HEK293T (cell line): Measurements from ENCODE around the gene KCNA2.

Experiments used
- ARNT ChIP-seq: fragments of 450-650 bp; IDR thresholded peaks from 2 replicates; pipeline ENCODE4 v1.6.1; 2017; ENCODE audit warnings: mild to moderate bottlenecking
- BHLHE40 ChIP-seq: fragments of 450-650 bp; IDR thresholded peaks from 2 replicates; pipeline ENCODE4 v1.6.1; 2016; ENCODE audit warnings: mild to moderate bottlenecking, moderate library complexity, borderline replicate concordance
- CTBP1 ChIP-seq: fragments of 450-650 bp; IDR thresholded peaks from 2 replicates; pipeline ENCODE4 v1.6.1; 2016; ENCODE audit warnings: borderline replicate concordance
- ELF4 ChIP-seq: fragments of 450-650 bp; IDR thresholded peaks from 2 replicates; pipeline ENCODE4 v1.6.1; 2017; ENCODE audit warnings: antibody characterized with exemption
- FOXA1 ChIP-seq: fragments of 450-650 bp; IDR thresholded peaks from 2 replicates; pipeline ENCODE4 v1.6.1; 2016; ENCODE audit warnings: mild to moderate bottlenecking
- FOXK2 ChIP-seq: fragments of 450-650 bp; IDR thresholded peaks from 2 replicates; pipeline ENCODE4 v1.6.1; 2016; ENCODE audit warnings: mild to moderate bottlenecking
- FOXM1 ChIP-seq: fragments of 450-650 bp; IDR thresholded peaks from 2 replicates; pipeline ENCODE4 v1.6.1; 2017; ENCODE audit warnings: mild to moderate bottlenecking, borderline replicate concordance
- LEF1 ChIP-seq: fragments of 450-650 bp; IDR thresholded peaks from 2 replicates; pipeline ENCODE4 v1.6.1; 2017; ENCODE audit warnings: mild to moderate bottlenecking, borderline replicate concordance
- NFRKB ChIP-seq: fragments of 450-650 bp; IDR thresholded peaks from 2 replicates; pipeline ENCODE4 v1.6.1; 2016; ENCODE audit warnings: mild to moderate bottlenecking, moderate library complexity
- SP1 ChIP-seq: fragments of 450-650 bp; IDR thresholded peaks from 2 replicates; pipeline ENCODE4 v1.6.1; 2017
- SUZ12 ChIP-seq: fragments of 450-650 bp; IDR thresholded peaks from 2 replicates; pipeline ENCODE4 v1.6.1; 2016; ENCODE audit warnings: mild to moderate bottlenecking
- TF ChIP-seq, protein P1 (sequence below): fragments of 450-650 bp; IDR thresholded peaks from 2 replicates; pipeline ENCODE4 v1.6.1; 2016

DNA sequence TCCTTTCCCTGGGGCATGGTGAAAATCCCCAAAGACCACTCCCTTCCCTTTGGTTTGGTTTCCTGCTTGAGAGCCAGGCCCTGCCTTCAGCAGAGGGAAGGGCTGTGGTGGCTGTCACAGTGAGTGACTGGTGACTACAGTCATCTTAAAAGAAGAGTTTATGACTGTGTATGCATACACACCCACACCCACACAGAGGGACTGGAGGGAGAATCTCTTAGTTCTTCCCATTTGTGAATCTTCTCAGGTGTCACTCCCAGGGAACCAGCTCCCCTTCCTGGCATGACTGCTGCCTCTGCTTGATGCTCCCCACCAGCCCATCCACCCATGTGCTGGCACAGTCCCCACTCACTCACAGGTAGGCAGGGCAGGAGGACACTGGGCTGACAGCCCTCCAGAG lies 3.9 kb upstream of the KCNA2 start:
- TF ChIP-seq ELF4: no peak
- TF ChIP-seq, protein P1, sequence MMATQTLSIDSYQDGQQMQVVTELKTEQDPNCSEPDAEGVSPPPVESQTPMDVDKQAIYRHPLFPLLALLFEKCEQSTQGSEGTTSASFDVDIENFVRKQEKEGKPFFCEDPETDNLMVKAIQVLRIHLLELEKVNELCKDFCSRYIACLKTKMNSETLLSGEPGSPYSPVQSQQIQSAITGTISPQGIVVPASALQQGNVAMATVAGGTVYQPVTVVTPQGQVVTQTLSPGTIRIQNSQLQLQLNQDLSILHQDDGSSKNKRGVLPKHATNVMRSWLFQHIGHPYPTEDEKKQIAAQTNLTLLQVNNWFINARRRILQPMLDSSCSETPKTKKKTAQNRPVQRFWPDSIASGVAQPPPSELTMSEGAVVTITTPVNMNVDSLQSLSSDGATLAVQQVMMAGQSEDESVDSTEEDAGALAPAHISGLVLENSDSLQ: no peak
- no peak for TF ChIP-seq NFRKB
- no peak for TF ChIP-seq BHLHE40
- no peak for TF ChIP-seq SP1
- TF ChIP-seq FOXM1: no peak
- no peak for TF ChIP-seq FOXA1
- TF ChIP-seq ARNT: no peak
- TF ChIP-seq SUZ12: no peak
- no peak for TF ChIP-seq CTBP1
- TF ChIP-seq LEF1: no peak
- TF ChIP-seq FOXK2: no peak
